HepG2 (cell line): Measurements from ENCODE around the gene AMBRA1. TPM values are rescaled to one million over a fixed set of nuclear protein-coding genes. Genes with fewer than 3 reads are reported as not detected.

ENCODE experiments used
- ATAC-seq: fragments of 200-7000 bp; cut with Tn5 transposase; 3 replicates; pipeline ENCODE4 v1.9.1; 2020; ENCODE audit warnings: mild to moderate bottlenecking, moderate library complexity
- BruUV-seq: library from RNA; stranded (reverse); fragments of 400-500 nt; replicated peaks from 2 replicates; lab custom pipeline; 2021; lab: Mats Ljungman, UMichigan
- CTCF ChIA-PET: fragments of 300-600 bp; formaldehyde crosslinking; extraction: SDS; loops from one replicate; lab custom pipeline; 2021; ENCODE audit warnings: low total read pairs, inconsistent platforms, low intra/inter-chr PET ratio; lab: Yijun Ruan, JAX
- POLR2A ChIA-PET: fragments of 350-600 bp; sonication (Branson Sonifier 250); formaldehyde crosslinking; loops from one replicate; lab custom pipeline; 2020; ENCODE audit warnings: antibody characterized with exemption, inconsistent platforms; lab: Yijun Ruan, JAX
- DNase-seq: peaks from one replicate; pipeline ENCODE4 v3.0.0-alpha.2; 2015; ENCODE audit warnings: low spot score
- FAIRE-seq: peaks from 3 replicates; lab custom pipeline; 2011; peaks lifted over from hg19 to GRCh38; lab: Jason Lieb, UNC
- H2AFZ ChIP-seq: one replicate; pipeline ENCODE4 v1.6.1; 2011; ENCODE audit warnings: low read length, inconsistent platforms
- H3K27ac ChIP-seq: fragments of 300-600 bp; 3 replicates; pipeline ENCODE4 v1.8.0; 2011; ENCODE audit warnings: mixed run types, mild to moderate bottlenecking, mixed read lengths, low read length, inconsistent platforms; ENCODE audit not compliant: insufficient read depth; ENCODE audit errors: extremely low read length
- H3K27me3 ChIP-seq, 2 experiments: fragments of 200-600 bp in 1 of 2; 2 replicates in 1 of 2; 3 replicates in 1 of 2; pipeline versions ENCODE4 v1.6.0 to v1.8.0; 2011; ENCODE audit warnings: low read length in 2 of 2, mild to moderate bottlenecking in 2 of 2, moderate library complexity in 2 of 2, inconsistent platforms in 1 of 2; ENCODE audit not compliant: insufficient read depth in 2 of 2, control insufficient read depth in 1 of 2
- H3K36me3 ChIP-seq, 2 experiments: fragments of 200-600 bp in 1 of 2; replicated peaks in 1 of 2; 2 replicates in 1 of 2; 3 replicates in 1 of 2; pipeline versions ENCODE4 v1.5.1 to v1.8.0; 2011; ENCODE audit warnings: low read length in 2 of 2, inconsistent platforms in 1 of 2; ENCODE audit not compliant: insufficient read depth in 2 of 2, control insufficient read depth in 1 of 2
- H3K4me1 ChIP-seq: 2 replicates; pipeline ENCODE4 v1.5.1; 2012; ENCODE audit warnings: low read length, inconsistent platforms; ENCODE audit not compliant: insufficient read depth
- H3K4me2 ChIP-seq: 2 replicates; pipeline ENCODE4 v1.6.0; 2011; ENCODE audit warnings: low read depth, low read length, inconsistent platforms
- H3K4me3 ChIP-seq, 3 experiments: fragments of 200-600 bp in 1 of 3; sonication (generic), shearing (Covaris generic) in 1 of 3; replicated peaks in 1 of 3; 2 replicates each; pipeline ENCODE4 v1.5.1; 2011 to 2016; ENCODE audit warnings: low read length in 3 of 3, inconsistent platforms in 2 of 3, low read depth in 2 of 3, mild to moderate bottlenecking in 2 of 3, control low read depth in 1 of 3, mixed read lengths in 1 of 3; ENCODE audit not compliant: insufficient read depth in 1 of 3
- H3K79me2 ChIP-seq: one replicate; pipeline ENCODE4 v1.6.1; 2011; ENCODE audit warnings: low read length, inconsistent platforms; ENCODE audit not compliant: insufficient read depth
- H3K9ac ChIP-seq: 2 replicates; pipeline ENCODE4 v1.6.0; 2011; ENCODE audit warnings: mild to moderate bottlenecking, low read depth, low read length, inconsistent platforms; ENCODE audit not compliant: insufficient read depth
- H3K9me3 ChIP-seq: 2 replicates; pipeline ENCODE4 v1.5.1; 2012; ENCODE audit warnings: mild to moderate bottlenecking, low read length
- H4K20me1 ChIP-seq: 2 replicates; pipeline ENCODE4 v1.6.0; 2011; ENCODE audit warnings: inconsistent platforms, mild to moderate bottlenecking, low read length, moderate library complexity; ENCODE audit not compliant: insufficient read depth
- ASH2L ChIP-seq: fragments of 300-600, 200-600 bp; sonication (generic); IDR thresholded peaks from 2 replicates; pipeline ENCODE4 v1.7.0; 2017; ENCODE audit warnings: low read depth, mild to moderate bottlenecking, moderate library complexity, mixed read lengths, low read length; ENCODE audit not compliant: insufficient read length
- HDAC6 ChIP-seq: fragments of 200-600 bp; sonication (generic); IDR thresholded peaks from 2 replicates; pipeline ENCODE4 v1.7.0; 2017; ENCODE audit warnings: mild to moderate bottlenecking, antibody characterized with exemption, low read length, low read depth
- IKZF4 ChIP-seq: sonication (generic); formaldehyde crosslinking; IDR thresholded peaks from 2 replicates; pipeline ENCODE4 v1.5.1; 2020; ENCODE audit warnings: borderline replicate concordance, mild to moderate bottlenecking, low read depth, missing genetic modification reagents; ENCODE audit errors: not compliant biosample characterization
- PAX8 ChIP-seq: sonication (generic); formaldehyde crosslinking; IDR thresholded peaks from 2 replicates; pipeline ENCODE4 v1.8.0; 2022; ENCODE audit warnings: mild to moderate bottlenecking, missing genetic modification reagents, borderline replicate concordance
- PRDM15 ChIP-seq: sonication (generic); formaldehyde crosslinking; IDR thresholded peaks from 2 replicates; pipeline ENCODE4 v1.4.0; 2020; ENCODE audit warnings: missing genetic modification reagents
- RBAK ChIP-seq: sonication (generic); formaldehyde crosslinking; IDR thresholded peaks from 2 replicates; pipeline ENCODE4 v1.5.1; 2020; ENCODE audit warnings: mild to moderate bottlenecking, missing genetic modification reagents
- SIN3A ChIP-seq: IDR thresholded peaks from 2 replicates; pipeline ENCODE4 v1.6.1; 2011; ENCODE audit warnings: low read depth, mild to moderate bottlenecking, control low read depth, low read length, borderline replicate concordance
- SRF ChIP-seq: IDR thresholded peaks from 2 replicates; pipeline ENCODE4 v1.6.1; 2011; ENCODE audit warnings: mild to moderate bottlenecking, low read depth, low read length, moderate library complexity
- ZBTB1 ChIP-seq: sonication (generic); formaldehyde crosslinking; IDR thresholded peaks from 2 replicates; pipeline ENCODE4 v1.4.0; 2020; ENCODE audit warnings: missing genetic modification reagents, borderline replicate concordance
- ZBTB46 ChIP-seq: sonication (generic); formaldehyde crosslinking; IDR thresholded peaks from 2 replicates; pipeline ENCODE4 v1.4.0; 2020; ENCODE audit warnings: mild to moderate bottlenecking, missing genetic modification reagents, borderline replicate concordance
- ZNF343 ChIP-seq: sonication (generic); formaldehyde crosslinking; IDR thresholded peaks from 2 replicates; pipeline ENCODE4 v1.4.0; 2020; ENCODE audit warnings: mild to moderate bottlenecking, missing genetic modification reagents
- ZNF619 ChIP-seq: sonication (generic); formaldehyde crosslinking; IDR thresholded peaks from 2 replicates; pipeline ENCODE4 v1.4.0; 2020; ENCODE audit warnings: mild to moderate bottlenecking, missing genetic modification reagents
- ZNF776 ChIP-seq: sonication (generic); formaldehyde crosslinking; IDR thresholded peaks from 2 replicates; pipeline ENCODE4 v1.4.0; 2020; ENCODE audit warnings: mild to moderate bottlenecking, missing genetic modification reagents
- WGBS: methylation state at CpG from one replicate; pipeline ENCODE4 v1.1.6; 2017; ENCODE audit warnings: low lambda C conversion rate; 5-methylcytosine and 5-hydroxymethylcytosine counted together
- in situ Hi-C: cut with HindIII; loops from 2 replicates; pipeline ENCODE4 v1.10.0; 2017; ENCODE audit warnings: low pct_unique_long_range_greater_than_20kb; ENCODE audit not compliant: extremely low pct_ligation_motif_present
- intact Hi-C: fragments of 100-400 bp; cut with micrococcal nuclease; formaldehyde crosslinking; loops from one replicate; pipeline ENCODE4 v1.10.0; 2022; ENCODE audit not compliant: unreplicated experiment
- polyA plus RNA-seq, 8 experiments: library from polyadenylated mRNA; depleted of rRNA in 3 of 8; stranded (reverse) in 7 of 8; unstranded in 1 of 8; fragments of >200 nt; fragmentation: Illumina TruSeq in 4 of 8; extraction: Trizol in 4 of 8; gene quantifications; 2 replicates each; pipeline versions ENCODE4 v1.2.1 to v1.2.3, GENCODE V29; 2011 to 2016; ENCODE audit warnings: low read depth in 4 of 8, missing spikeins in 1 of 8, mixed read lengths in 1 of 8; ENCODE audit not compliant: insufficient read depth in 1 of 8
- total RNA-seq, 5 experiments: library from RNA; depleted of rRNA; stranded (reverse); fragments of >200 nt; fragmentation: Illumina TruSeq; extraction: Trizol; gene quantifications; 2 replicates each; pipeline ENCODE4 v1.2.3, GENCODE V29; 2016; ENCODE audit warnings: low read depth in 1 of 5

Gene AMBRA1
- total and polyA plus RNA-seq, 2 of the 13 experiments (the other 11 are each of a cell fraction or from before 2014, with no cell fraction given): 15.7 to 26.0 TPM

- H3K27ac ChIP-seq: no peak overlapping the region
- FAIRE-seq (no peak), DNase-seq (no peak)
- no peak overlapping the region for H2AFZ ChIP-seq
- H3K9ac ChIP-seq: no peak overlapping the region
- H3K4me1 ChIP-seq: peaks cover 16% of the 10 kb centered on the region
- no peaks in the 10 kb centered on the region for H3K9me3 ChIP-seq
- no peaks in the 10 kb centered on the region for H3K79me2 ChIP-seq
- intact Hi-C loops: no loop called here
- POLR2A ChIA-PET: no interaction called here
- H3K36me3 ChIP-seq: peaks cover 37 to 75% of the 10 kb centered on the region in 2 experiments
- TF ChIP-seq ZNF776 (CRISPR knock-in tag) (no peak), PAX8 (CRISPR knock-in tag) (no peak), SIN3A (no peak), ZBTB1 (CRISPR knock-in tag) (no peak), ZNF343 (CRISPR knock-in tag) (no peak), PRDM15 (CRISPR knock-in tag) (no peak), ZNF619 (no peak), IKZF4 (CRISPR knock-in tag) (no peak), SRF (no peak), RBAK (CRISPR knock-in tag) (no peak), ZBTB46 (CRISPR knock-in tag) (no peak), HDAC6 (no peak), ASH2L (no peak)
- TF ChIP-seq, all 625 proteins: peak for 0
- Histone ChIP-seq H3K4me3 (no peak overlapping the region), H3K27me3 (no peaks in the 10 kb centered on the region), H3K4me2 (no peak overlapping the region), H4K20me1 (0 out of 2 replicates have a peak, but pooled peaks cover 5% of the 10 kb centered on the region)
- BruUV-seq: no TSS peak
- WGBS: 67% methylated on average over 3 of the region's 3 CpGs
- in situ Hi-C loops: no loop called here
- no peak for ATAC-seq
- CTCF ChIA-PET: no interaction called here
Measured at GRCh38 chr11:46414879-46415278, 178.9 kb downstream of the AMBRA1 start.
